HepG2 (cell line): ENCODE data around the gene ZNF511. TPM values are rescaled to one million over a fixed set of nuclear protein-coding genes. Genes with fewer than 3 reads are reported as not detected.

ENCODE experiments used
- BHLHE40 ChIP-seq: IDR thresholded peaks from 2 replicates; pipeline ENCODE4 v1.6.1; 2011; ENCODE audit warnings: low read length, improper control_type of control experiment
- CBX5 ChIP-seq: sonication (generic); formaldehyde crosslinking; IDR thresholded peaks from 2 replicates; pipeline ENCODE4 v1.4.0; 2020; ENCODE audit warnings: missing genetic modification reagents, borderline replicate concordance
- DNMT1 ChIP-seq: sonication (generic); formaldehyde crosslinking; IDR thresholded peaks from 2 replicates; pipeline ENCODE4 v1.5.1; 2020; ENCODE audit warnings: mild to moderate bottlenecking, missing genetic modification reagents
- ERF ChIP-seq: IDR thresholded peaks from 2 replicates; pipeline ENCODE4 v1.6.1; 2018; ENCODE audit warnings: missing biosample characterization, missing genetic modification reagents
- FLYWCH1 ChIP-seq: sonication (generic); formaldehyde crosslinking; IDR thresholded peaks from 2 replicates; pipeline ENCODE4 v1.8.1; 2023; ENCODE audit warnings: mild to moderate bottlenecking, missing genetic modification reagents
- HCFC1 ChIP-seq: fragments of 150-350 bp; IDR thresholded peaks from 2 replicates; pipeline ENCODE4 v1.6.1; 2014; ENCODE audit warnings: low read depth, low read length
- KLF9 ChIP-seq: IDR thresholded peaks from 2 replicates; pipeline ENCODE4 v1.6.1; 2016; ENCODE audit warnings: low read depth
- NFATC3 ChIP-seq: sonication (generic); formaldehyde crosslinking; IDR thresholded peaks from 2 replicates; pipeline ENCODE4 v1.5.1; 2020; ENCODE audit warnings: mild to moderate bottlenecking, missing genetic modification reagents
- PAXIP1 ChIP-seq: sonication (generic); formaldehyde crosslinking; conservative IDR thresholded peaks from 2 replicates; pipeline ENCODE4 v1.4.0; 2020; ENCODE audit warnings: mild to moderate bottlenecking, missing genetic modification reagents, moderate library complexity
- PITX1 ChIP-seq: sonication (generic); formaldehyde crosslinking; IDR thresholded peaks from 2 replicates; pipeline ENCODE4 v1.5.1; 2020; ENCODE audit warnings: mild to moderate bottlenecking, missing genetic modification reagents
- RAD21 ChIP-seq: fragments of 450-650 bp; formaldehyde crosslinking; IDR thresholded peaks from 2 replicates; pipeline ENCODE4 v1.5.0; 2020; ENCODE audit warnings: mild to moderate bottlenecking
- SNAPC2 ChIP-seq: sonication (generic); formaldehyde crosslinking; IDR thresholded peaks from 2 replicates; pipeline ENCODE4 v1.8.1; 2022; ENCODE audit warnings: mild to moderate bottlenecking, missing genetic modification reagents
- SOX13 ChIP-seq, 3 experiments: fragments of 450-650 bp in 1 of 3; sonication (generic) in 1 of 3; formaldehyde crosslinking in 1 of 3; IDR thresholded peaks in 2 of 3; conservative IDR thresholded peaks in 1 of 3; 2 replicates each; pipeline versions ENCODE4 v1.5.0 to v1.6.1; 2016 to 2020; ENCODE audit warnings: antibody characterized with exemption in 1 of 3, mild to moderate bottlenecking in 1 of 3, missing compliant biosample characterization in 1 of 3, missing genetic modification reagents in 1 of 3, moderate library complexity in 1 of 3
- ZBTB1 ChIP-seq: sonication (generic); formaldehyde crosslinking; IDR thresholded peaks from 2 replicates; pipeline ENCODE4 v1.4.0; 2020; ENCODE audit warnings: missing genetic modification reagents, borderline replicate concordance
- ZNF343 ChIP-seq: sonication (generic); formaldehyde crosslinking; IDR thresholded peaks from 2 replicates; pipeline ENCODE4 v1.4.0; 2020; ENCODE audit warnings: mild to moderate bottlenecking, missing genetic modification reagents
- ZNF501 ChIP-seq: sonication (generic); formaldehyde crosslinking; IDR thresholded peaks from 2 replicates; pipeline ENCODE4 v1.5.1; 2020; ENCODE audit warnings: mild to moderate bottlenecking, moderate library complexity, missing genetic modification reagents
- ZNF574 ChIP-seq: sonication (generic); formaldehyde crosslinking; IDR thresholded peaks from 2 replicates; pipeline ENCODE4 v1.4.0; 2020; ENCODE audit warnings: missing genetic modification reagents
- ZNF576 ChIP-seq: sonication (generic); formaldehyde crosslinking; IDR thresholded peaks from 2 replicates; pipeline ENCODE4 v1.4.0; 2020; ENCODE audit warnings: mild to moderate bottlenecking, missing genetic modification reagents
- ZNF782 ChIP-seq: sonication (generic); formaldehyde crosslinking; IDR thresholded peaks from 2 replicates; pipeline ENCODE4 v1.4.0; 2020; ENCODE audit warnings: missing genetic modification reagents, mild to moderate bottlenecking, borderline replicate concordance
- polyA plus RNA-seq, 8 experiments: library from polyadenylated mRNA; depleted of rRNA in 3 of 8; stranded (reverse) in 7 of 8; unstranded in 1 of 8; fragments of >200 nt; fragmentation: Illumina TruSeq in 4 of 8; extraction: Trizol in 4 of 8; gene quantifications; 2 replicates each; pipeline versions ENCODE4 v1.2.1 to v1.2.3, GENCODE V29; 2011 to 2016; ENCODE audit warnings: low read depth in 4 of 8, missing spikeins in 1 of 8, mixed read lengths in 1 of 8; ENCODE audit not compliant: insufficient read depth in 1 of 8
- total RNA-seq, 5 experiments: library from RNA; depleted of rRNA; stranded (reverse); fragments of >200 nt; fragmentation: Illumina TruSeq; extraction: Trizol; gene quantifications; 2 replicates each; pipeline ENCODE4 v1.2.3, GENCODE V29; 2016; ENCODE audit warnings: low read depth in 1 of 5
- TF ChIP-seq, protein P1 (sequence below): sonication (generic); formaldehyde crosslinking; IDR thresholded peaks from 2 replicates; pipeline ENCODE4 v1.5.0; 2020; ENCODE audit warnings: missing genetic modification reagents

The ZNF511 gene
- total and polyA plus RNA-seq, 2 of the 13 experiments (the other 11 are each of a cell fraction or from before 2014, with no cell fraction given): 35.6 to 66.4 TPM

DNA sequence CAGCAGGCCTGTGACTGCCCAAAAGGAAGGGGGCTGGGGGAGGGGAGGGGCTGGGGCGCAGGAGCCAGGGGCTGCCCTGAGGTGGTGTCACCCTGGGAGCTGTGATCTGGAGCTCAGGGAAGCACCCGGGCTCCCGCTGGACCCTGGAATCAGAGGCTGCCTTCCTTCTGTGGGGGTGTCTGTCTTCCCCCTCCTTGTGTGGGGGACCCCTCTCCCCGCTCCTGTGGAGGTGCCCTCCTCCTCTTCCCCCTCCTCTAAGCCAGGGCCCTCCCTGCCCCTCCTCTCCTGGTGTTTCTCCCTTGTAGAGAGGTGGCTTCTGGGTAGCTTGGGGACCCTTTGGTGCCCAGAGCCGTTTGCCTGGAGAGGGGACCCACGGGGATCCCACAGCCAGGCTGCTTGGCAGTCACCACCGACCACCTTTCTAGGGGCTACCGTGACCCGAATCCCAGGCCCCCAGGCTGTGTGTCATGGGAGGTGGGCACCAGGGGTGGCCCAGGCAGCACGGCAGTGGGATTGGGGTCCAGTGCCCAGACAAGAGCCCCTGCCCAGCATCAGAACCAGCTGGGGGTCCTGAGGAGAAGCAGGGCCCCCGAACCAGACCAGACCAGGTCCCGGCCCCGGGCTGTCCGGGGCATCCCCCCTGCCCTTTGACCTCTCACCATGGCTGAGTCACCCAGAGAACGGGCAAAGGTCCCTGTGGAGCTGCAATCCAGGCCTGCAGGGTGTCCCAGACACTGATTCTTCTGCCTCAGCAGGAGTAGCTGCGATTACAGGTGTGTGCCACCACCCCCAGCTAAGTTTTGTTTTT, 39.2 kb downstream of the ZNF511 start (continued):
- no peak; the same call in 1 of the 2 replicates for TF ChIP-seq ZNF574 (CRISPR knock-in tag)
- TF ChIP-seq SOX13 (IDR thresholded peaks at IDR 0.05): no peak
- peak in 1 of 2 experiments; percentile 17; a peak in 1 of 4 replicates for TF ChIP-seq SOX13 (CRISPR knock-in tag; conservative IDR thresholded peaks at IDR 0.05 in 1 of 2, IDR thresholded peaks at IDR 0.05 in 1 of 2)
- TF ChIP-seq FLYWCH1 (CRISPR knock-in tag): no peak
- no peak for TF ChIP-seq SNAPC2 (CRISPR knock-in tag)
- TF ChIP-seq DNMT1: no peak; the same call in 1 of the 2 replicates
- no peak for TF ChIP-seq ZNF343 (CRISPR knock-in tag)
- TF ChIP-seq CBX5 (CRISPR knock-in tag): no peak; the same call in 1 of the 2 replicates
- TF ChIP-seq HCFC1: no peak
- TF ChIP-seq PITX1 (CRISPR knock-in tag): no peak
- peak; percentile 72; the same call in 1 of the 2 replicates for TF ChIP-seq PAXIP1 (CRISPR knock-in tag)
- TF ChIP-seq KLF9 (CRISPR knock-in tag): no peak
- peak; percentile 58 for TF ChIP-seq ZNF501 (CRISPR knock-in tag)
- no peak for TF ChIP-seq ZNF576 (CRISPR knock-in tag)
- no peak for TF ChIP-seq ZBTB1 (CRISPR knock-in tag)
- TF ChIP-seq ZNF782 (CRISPR knock-in tag): no peak
- no peak for TF ChIP-seq NFATC3
- peak; percentile 28 for TF ChIP-seq ERF (CRISPR knock-in tag)
- no peak for TF ChIP-seq BHLHE40
- TF ChIP-seq, protein P1, sequence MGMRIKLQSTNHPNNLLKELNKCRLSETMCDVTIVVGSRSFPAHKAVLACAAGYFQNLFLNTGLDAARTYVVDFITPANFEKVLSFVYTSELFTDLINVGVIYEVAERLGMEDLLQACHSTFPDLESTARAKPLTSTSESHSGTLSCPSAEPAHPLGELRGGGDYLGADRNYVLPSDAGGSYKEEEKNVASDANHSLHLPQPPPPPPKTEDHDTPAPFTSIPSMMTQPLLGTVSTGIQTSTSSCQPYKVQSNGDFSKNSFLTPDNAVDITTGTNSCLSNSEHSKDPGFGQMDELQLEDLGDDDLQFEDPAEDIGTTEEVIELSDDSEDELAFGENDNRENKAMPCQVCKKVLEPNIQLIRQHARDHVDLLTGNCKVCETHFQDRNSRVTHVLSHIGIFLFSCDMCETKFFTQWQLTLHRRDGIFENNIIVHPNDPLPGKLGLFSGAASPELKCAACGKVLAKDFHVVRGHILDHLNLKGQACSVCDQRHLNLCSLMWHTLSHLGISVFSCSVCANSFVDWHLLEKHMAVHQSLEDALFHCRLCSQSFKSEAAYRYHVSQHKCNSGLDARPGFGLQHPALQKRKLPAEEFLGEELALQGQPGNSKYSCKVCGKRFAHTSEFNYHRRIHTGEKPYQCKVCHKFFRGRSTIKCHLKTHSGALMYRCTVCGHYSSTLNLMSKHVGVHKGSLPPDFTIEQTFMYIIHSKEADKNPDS (CRISPR knock-in tag): no peak
- TF ChIP-seq RAD21 (CRISPR knock-in tag): peak; percentile 38
